Measurements from ENCODE around the gene NME4. TPM values are rescaled to one million over a fixed set of nuclear protein-coding genes. Genes with fewer than 3 reads are reported as not detected.

Gene NME4
- total RNA-seq, 2 donors from 2014 or later = 38.4 to 39.1 TPM

Other genes with a start within 250 kb of the NME4 start
- gene HBZ, start 244.6 kb upstream of the NME4 start, total RNA-seq = not detected
- not detected for gene HBM, start 231.2 kb upstream of the NME4 start, total RNA-seq
- 10 to 100 TPM in 1 of 2 donors, 1 to 10 TPM in 1; 4.9 to 14.0 TPM for gene HBA2, start 224.3 kb upstream of the NME4 start, total RNA-seq
- 10 to 100 TPM in 1 of 2 donors, 1 to 10 TPM in 1; 2.4 to 20.8 TPM for gene HBA1, start 220.5 kb upstream of the NME4 start, total RNA-seq
- gene HBQ1, start 216.7 kb upstream of the NME4 start, total RNA-seq = not detected
- 10 to 100 TPM; 46.5 to 48.9 TPM for gene LUC7L, start 167.8 kb upstream of the NME4 start, total RNA-seq
- 100 to 1,000 TPM; 100 to 135 TPM for gene FAM234A, start 162.4 kb upstream of the NME4 start, total RNA-seq
- 1 to 10 TPM; 2.6 to 7.6 TPM for gene RGS11, start 121.3 kb upstream of the NME4 start, total RNA-seq
- 1 to 10 TPM; 2.4 to 6.5 TPM for gene ARHGDIG, start 116.6 kb upstream of the NME4 start, total RNA-seq
- gene PDIA2, start 114.0 kb upstream of the NME4 start, total RNA-seq = 1 to 10 TPM in 1 of 2 donors, under 1 TPM in 1; 0.67 to 2.1 TPM
- 10 to 100 TPM; 32.8 to 38.4 TPM for gene AXIN1, start 44.5 kb upstream of the NME4 start, total RNA-seq
- 10 to 100 TPM; 47.7 to 48.2 TPM for gene MRPL28, start 26.7 kb upstream of the NME4 start, total RNA-seq
- 100 to 1,000 TPM; 116 to 130 TPM for gene PGAP6, start 15.2 kb upstream of the NME4 start, total RNA-seq
- 10 to 100 TPM; 60.6 to 61.8 TPM for gene DECR2, start 4.7 kb downstream of the NME4 start, total RNA-seq
- 10 to 100 TPM; 21.2 to 23.2 TPM for gene RAB11FIP3, start 28.4 kb downstream of the NME4 start, total RNA-seq
- gene CAPN15, start 130.5 kb downstream of the NME4 start, total RNA-seq = 100 to 1,000 TPM in 1 of 2 donors, 10 to 100 TPM in 1; 98.8 to 102 TPM
- not detected for gene PRR35, start 163.2 kb downstream of the NME4 start, total RNA-seq
- under 1 TPM in 1 of 2 donors, not detected in 1; 0.36 TPM for gene NHLRC4, start 169.8 kb downstream of the NME4 start, total RNA-seq
- gene PIGQ, start 172.8 kb downstream of the NME4 start, total RNA-seq = 10 to 100 TPM; 37.6 to 39.5 TPM
- 10 to 100 TPM; 38.2 to 43.4 TPM for gene RAB40C, start 192.9 kb downstream of the NME4 start, total RNA-seq
- gene WFIKKN1, start 233.8 kb downstream of the NME4 start, total RNA-seq = 1 to 10 TPM in 1 of 2 donors, under 1 TPM in 1; 0.64 to 3.6 TPM
- 10 to 100 TPM; 42.0 to 52.0 TPM for gene METTL26, start 239.1 kb downstream of the NME4 start, total RNA-seq
- 100 to 1,000 TPM in 1 of 2 donors, 10 to 100 TPM in 1; 98.5 to 161 TPM for gene MCRIP2, start 244.6 kb downstream of the NME4 start, total RNA-seq